Measurements from ENCODE around the gene EIF3L.

DNA sequence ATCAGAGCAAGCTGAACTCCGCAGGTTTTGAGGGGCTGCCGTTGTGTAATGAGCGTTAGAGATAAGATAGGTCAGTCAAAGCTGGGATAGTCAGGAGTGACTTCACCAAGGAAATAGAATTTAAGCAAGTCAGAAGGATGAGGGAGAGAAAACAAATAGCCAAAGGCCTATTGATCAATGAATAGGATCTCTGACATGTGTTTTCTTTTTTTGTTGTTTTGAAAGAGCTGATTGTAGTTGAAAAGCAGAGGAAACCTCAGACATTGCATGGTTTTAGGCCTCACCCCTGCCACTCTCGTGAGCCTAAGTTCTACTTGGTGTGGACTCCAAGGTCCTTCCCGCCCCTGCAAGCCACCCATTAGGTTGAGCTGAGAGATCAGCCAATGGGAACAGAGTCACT lies 3.2 kb downstream of the EIF3L start:
- TF ChIP-seq SUZ12 (IDR thresholded peaks at IDR 0.05; ENCODE audit: extremely low read depth, insufficient read depth, insufficient read length) (no peak), YY1 (IDR thresholded peaks at IDR 0.05; ENCODE audit: insufficient read depth, insufficient read length) (no peak), ZNF274 (IDR thresholded peaks at IDR 0.05; ENCODE audit: low read depth, low read length) (no peak)

Data from NT2/D1 (cell line).